ENCODE data around the gene TRABD2B.

TRABD2B gene

GRCh38 chr1:47843781-47844557 is 153.2 kb downstream of the TRABD2B start:
- DNase-seq, result no peak

GRCh38 chr1:47843059-47843458 is 154.1 kb downstream of the TRABD2B start:
- no peak for DNase-seq

GRCh38 chr1:47842228-47842919 is 154.8 kb downstream of the TRABD2B start:
- DNase-seq, result no peak

- no peak for DNase-seq
Measured at GRCh38 chr1:47841356-47841755, 155.8 kb downstream of the TRABD2B start.

- DNase-seq, result no peak
Measured at GRCh38 chr1:47840393-47841190, 156.6 kb downstream of the TRABD2B start.

GRCh38 chr1:47839433-47839760 is 157.8 kb downstream of the TRABD2B start:
- DNase-seq, result no peak

- no peak for DNase-seq
Measured at GRCh38 chr1:47838562-47839432, 158.4 kb downstream of the TRABD2B start.

- DNase-seq, result no peak
Measured at GRCh38 chr1:47837866-47838561, 159.2 kb downstream of the TRABD2B start.

GRCh38 chr1:47837056-47837830 is 159.9 kb downstream of the TRABD2B start:
- no peak for DNase-seq

GRCh38 chr1:47835409-47835808 is 161.8 kb downstream of the TRABD2B start:
- DNase-seq, result no peak

- no peak for DNase-seq
Measured at GRCh38 chr1:47834326-47834725, 162.9 kb downstream of the TRABD2B start.

- DNase-seq, result no peak
Measured at GRCh38 chr1:47830641-47831333, 166.4 kb downstream of the TRABD2B start.

GRCh38 chr1:47830021-47830420 is 167.2 kb downstream of the TRABD2B start:
- DNase-seq, result no peak

- no peak for DNase-seq
Measured at GRCh38 chr1:47828978-47829377, 168.2 kb downstream of the TRABD2B start.

GRCh38 chr1:47827109-47827508 is 170.1 kb downstream of the TRABD2B start:
- DNase-seq, result no peak

GRCh38 chr1:47824716-47825115 is 172.5 kb downstream of the TRABD2B start:
- DNase-seq, result no peak

- no peak for DNase-seq
Measured at GRCh38 chr1:47824297-47824696, 172.9 kb downstream of the TRABD2B start.

- DNase-seq, result no peak
Measured at GRCh38 chr1:47823040-47823808, 174.0 kb downstream of the TRABD2B start.

- DNase-seq, result no peak
Measured at GRCh38 chr1:47821760-47822159, 175.4 kb downstream of the TRABD2B start.

GRCh38 chr1:47819574-47819888 is 177.7 kb downstream of the TRABD2B start:
- DNase-seq, result no peak

Data from cerebellar nuclear complex (tissue), 1 donor.